Activated CD4-positive, alpha-beta memory T cell treated with anti-CD3 and anti-CD28 coated beads, Interleukin-2, amount 10 ng/mL, durations not matched to agents 7 days and 5 days (primary cell): ENCODE measurements around the gene SBNO2. TPM values are rescaled to one million over a fixed set of nuclear protein-coding genes. Genes with fewer than 3 reads are reported as not detected.
A peak's percentile ranks its signal among the peaks of the same experiment; 100 is the strongest.

Experiments used
- CTCF ChIA-PET: fragments of 350-600 bp; sonication (Branson Sonifier 250); formaldehyde crosslinking; loops from one replicate; lab custom pipeline; 2021; ENCODE audit warnings: antibody characterized with exemption, inconsistent platforms; lab: Charles Lee
- POLR2A ChIA-PET: fragments of 350-600 bp; sonication (Branson Sonifier 250); formaldehyde crosslinking; loops from one replicate; lab custom pipeline; 2021; ENCODE audit warnings: antibody characterized with exemption; lab: Charles Lee
- DNase-seq: peaks from one replicate; pipeline ENCODE4 v3.0.0-alpha.2; 2020
- H3K27ac Mint-ChIP-seq: one replicate; pipeline ENCODE4 v1.8.0; 2021; ENCODE audit warnings: mild to moderate bottlenecking, mixed read lengths
- H3K27me3 Mint-ChIP-seq: one replicate; pipeline ENCODE4 v1.8.0; 2021; ENCODE audit warnings: mixed read lengths
- H3K36me3 Mint-ChIP-seq: one replicate; pipeline ENCODE4 v1.8.0; 2021; ENCODE audit warnings: low read depth, mixed read lengths
- H3K4me1 Mint-ChIP-seq: one replicate; pipeline ENCODE4 v1.8.0; 2021; ENCODE audit warnings: mixed read lengths
- H3K4me3 Mint-ChIP-seq: one replicate; pipeline ENCODE4 v1.8.0; 2021; ENCODE audit warnings: mild to moderate bottlenecking, mixed read lengths
- H3K9me3 Mint-ChIP-seq: one replicate; pipeline ENCODE4 v1.8.0; 2021; ENCODE audit warnings: mixed read lengths
- total RNA-seq, 2 experiments: library from RNA; stranded (reverse); gene quantifications; one replicate each; pipeline ENCODE4 v1.2.3, GENCODE V29; 2021

Gene SBNO2
- total RNA-seq, 2 experiments from 2014 or later = 94.4 to 98.2 TPM

- peaks cover 19% of the 10 kb centered on the region for H3K36me3 Mint-ChIP-seq
- peaks cover 2% of the 10 kb centered on the region for H3K9me3 Mint-ChIP-seq
- CTCF ChIA-PET = no interaction called here
- POLR2A ChIA-PET = interaction anchor here (1.3 to 1.4 kb wide), 2 partner anchors 40 to 103 kb away, joined by 3 read pairs; no protein-coding TSS in a partner anchor
- H3K4me1 Mint-ChIP-seq = peaks cover 30% of the 10 kb centered on the region
- no peaks in the 10 kb centered on the region for H3K27me3 Mint-ChIP-seq
- peak overlapping the region; percentile 36 for H3K4me3 Mint-ChIP-seq
- no peak for DNase-seq
- no peak overlapping the region for H3K27ac Mint-ChIP-seq
Observed at GRCh38 chr19:1170938-1171754, 2.9 kb downstream of the SBNO2 start.

- Mint-ChIP-seq H3K4me3 (peak overlapping the region; percentile 36), H3K4me1 (peaks cover 30% of the 10 kb centered on the region), H3K27me3 (no peaks in the 10 kb centered on the region), H3K27ac (no peak overlapping the region), H3K36me3 (peaks cover 19% of the 10 kb centered on the region), H3K9me3 (peaks cover 2% of the 10 kb centered on the region)
- CTCF ChIA-PET = interaction anchor here (1.1 kb wide), 1 partner anchor 57 kb away, joined by 3 read pairs; no protein-coding TSS in a partner anchor
- POLR2A ChIA-PET = no interaction called here
- no peak for DNase-seq
Observed at GRCh38 chr19:1169921-1170885, 3.9 kb downstream of the SBNO2 start.

GRCh38 chr19:1169411-1169791, 4.7 kb downstream of the SBNO2 start:
- H3K36me3 Mint-ChIP-seq = peaks cover 19% of the 10 kb centered on the region
- H3K27me3 Mint-ChIP-seq = no peaks in the 10 kb centered on the region
- no peak overlapping the region for H3K4me3 Mint-ChIP-seq
- H3K4me1 Mint-ChIP-seq = peaks cover 26% of the 10 kb centered on the region
- no peak overlapping the region for H3K27ac Mint-ChIP-seq
- peaks cover 2% of the 10 kb centered on the region for H3K9me3 Mint-ChIP-seq
- CTCF ChIA-PET = interaction anchor here (1.1 kb wide), 1 partner anchor 56 kb away, joined by 3 read pairs; no protein-coding TSS in a partner anchor
- DNase-seq = no peak
- POLR2A ChIA-PET = no interaction called here

GRCh38 chr19:1168572-1169410, 5.3 kb downstream of the SBNO2 start:
- ChIA-PET CTCF (no interaction called here), POLR2A (interaction anchor here (1.0 kb wide), 1 partner anchor 13 kb away, joined by 3 read pairs; no protein-coding TSS in a partner anchor)
- no peak for DNase-seq
- Mint-ChIP-seq H3K27me3 (no peaks in the 10 kb centered on the region), H3K27ac (no peak overlapping the region), H3K4me3 (peak overlapping the region; percentile 27), H3K4me1 (peaks cover 24% of the 10 kb centered on the region), H3K9me3 (peaks cover 2% of the 10 kb centered on the region), H3K36me3 (peaks cover 19% of the 10 kb centered on the region)

GRCh38 chr19:1167687-1168571, 6.1 kb downstream of the SBNO2 start:
- POLR2A ChIA-PET = interaction anchor here (1.0 to 1.8 kb wide), 3 partner anchors 12 to 46 kb away, joined by 3 to 5 read pairs (median 3); no protein-coding TSS in a partner anchor

GRCh38 chr19:1166872-1167573, 7.0 kb downstream of the SBNO2 start:
- H3K27ac Mint-ChIP-seq = no peak overlapping the region
- DNase-seq = no peak
- POLR2A ChIA-PET = interaction anchor here (1.1 to 1.8 kb wide), 3 partner anchors 34 to 47 kb away, joined by 3 to 5 read pairs (median 3); no protein-coding TSS in a partner anchor
- H3K9me3 Mint-ChIP-seq = peaks cover 2% of the 10 kb centered on the region
- H3K36me3 Mint-ChIP-seq = peaks cover 18% of the 10 kb centered on the region
- CTCF ChIA-PET = no interaction called here
- peaks cover 21% of the 10 kb centered on the region for H3K4me1 Mint-ChIP-seq
- no peaks in the 10 kb centered on the region for H3K27me3 Mint-ChIP-seq
- H3K4me3 Mint-ChIP-seq = no peak overlapping the region

More at GRCh38 chr19:1167687-1168571, 6.1 kb downstream of the SBNO2 start:
- peaks cover 24% of the 10 kb centered on the region for H3K4me1 Mint-ChIP-seq
- no peaks in the 10 kb centered on the region for H3K27me3 Mint-ChIP-seq
- no peak overlapping the region for H3K4me3 Mint-ChIP-seq
- H3K27ac Mint-ChIP-seq = no peak overlapping the region
- CTCF ChIA-PET = no interaction called here
- H3K9me3 Mint-ChIP-seq = peaks cover 2% of the 10 kb centered on the region
- no peak for DNase-seq
- peaks cover 17% of the 10 kb centered on the region for H3K36me3 Mint-ChIP-seq

GRCh38 chr19:1164684-1165531, 9.2 kb downstream of the SBNO2 start:
- Mint-ChIP-seq H3K27me3 (no peaks in the 10 kb centered on the region), H3K9me3 (no peaks in the 10 kb centered on the region), H3K36me3 (peaks cover 9% of the 10 kb centered on the region), H3K4me1 (peaks cover 10% of the 10 kb centered on the region), H3K27ac (no peak overlapping the region), H3K4me3 (no peak overlapping the region)
- ChIA-PET CTCF (no interaction called here), POLR2A (no interaction called here)
- no peak for DNase-seq

- H3K9me3 Mint-ChIP-seq = no peaks in the 10 kb centered on the region
- H3K27me3 Mint-ChIP-seq = no peaks in the 10 kb centered on the region
- no peak overlapping the region for H3K27ac Mint-ChIP-seq
- no peak overlapping the region for H3K4me3 Mint-ChIP-seq
- peaks cover 9% of the 10 kb centered on the region for H3K36me3 Mint-ChIP-seq
- no peak for DNase-seq
- ChIA-PET POLR2A (no interaction called here), CTCF (no interaction called here)
- H3K4me1 Mint-ChIP-seq = peaks cover 7% of the 10 kb centered on the region
Observed at GRCh38 chr19:1163934-1164683, 10.0 kb downstream of the SBNO2 start.

- Mint-ChIP-seq H3K4me3 (no peak overlapping the region), H3K27me3 (no peaks in the 10 kb centered on the region), H3K4me1 (peaks cover 4% of the 10 kb centered on the region), H3K27ac (no peak overlapping the region), H3K9me3 (no peaks in the 10 kb centered on the region), H3K36me3 (peaks cover 7% of the 10 kb centered on the region)
- POLR2A ChIA-PET = no interaction called here
- CTCF ChIA-PET = no interaction called here
- DNase-seq = no peak
Observed at GRCh38 chr19:1163283-1163933, 10.7 kb downstream of the SBNO2 start.
